Measurements from ENCODE around the gene PEDS1.
A peak's percentile ranks its signal among the peaks of the same experiment; 100 is the strongest.
"Not testable (repeated sequence)": the region's sequence is repeated elsewhere in the genome, so short reads cannot be mapped to it uniquely, and the experiment has no call there.

The PEDS1 gene

DNA sequence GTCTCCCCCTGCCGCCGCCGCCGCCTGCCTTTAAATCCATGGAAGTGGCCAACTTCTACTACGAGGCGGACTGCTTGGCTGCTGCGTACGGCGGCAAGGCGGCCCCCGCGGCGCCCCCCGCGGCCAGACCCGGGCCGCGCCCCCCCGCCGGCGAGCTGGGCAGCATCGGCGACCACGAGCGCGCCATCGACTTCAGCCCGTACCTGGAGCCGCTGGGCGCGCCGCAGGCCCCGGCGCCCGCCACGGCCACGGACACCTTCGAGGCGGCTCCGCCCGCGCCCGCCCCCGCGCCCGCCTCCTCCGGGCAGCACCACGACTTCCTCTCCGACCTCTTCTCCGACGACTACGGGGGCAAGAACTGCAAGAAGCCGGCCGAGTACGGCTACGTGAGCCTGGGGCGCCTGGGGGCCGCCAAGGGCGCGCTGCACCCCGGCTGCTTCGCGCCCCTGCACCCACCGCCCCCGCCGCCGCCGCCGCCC is 37.6 kb upstream of the PEDS1 start:
- no peak for DNase-seq

DNA sequence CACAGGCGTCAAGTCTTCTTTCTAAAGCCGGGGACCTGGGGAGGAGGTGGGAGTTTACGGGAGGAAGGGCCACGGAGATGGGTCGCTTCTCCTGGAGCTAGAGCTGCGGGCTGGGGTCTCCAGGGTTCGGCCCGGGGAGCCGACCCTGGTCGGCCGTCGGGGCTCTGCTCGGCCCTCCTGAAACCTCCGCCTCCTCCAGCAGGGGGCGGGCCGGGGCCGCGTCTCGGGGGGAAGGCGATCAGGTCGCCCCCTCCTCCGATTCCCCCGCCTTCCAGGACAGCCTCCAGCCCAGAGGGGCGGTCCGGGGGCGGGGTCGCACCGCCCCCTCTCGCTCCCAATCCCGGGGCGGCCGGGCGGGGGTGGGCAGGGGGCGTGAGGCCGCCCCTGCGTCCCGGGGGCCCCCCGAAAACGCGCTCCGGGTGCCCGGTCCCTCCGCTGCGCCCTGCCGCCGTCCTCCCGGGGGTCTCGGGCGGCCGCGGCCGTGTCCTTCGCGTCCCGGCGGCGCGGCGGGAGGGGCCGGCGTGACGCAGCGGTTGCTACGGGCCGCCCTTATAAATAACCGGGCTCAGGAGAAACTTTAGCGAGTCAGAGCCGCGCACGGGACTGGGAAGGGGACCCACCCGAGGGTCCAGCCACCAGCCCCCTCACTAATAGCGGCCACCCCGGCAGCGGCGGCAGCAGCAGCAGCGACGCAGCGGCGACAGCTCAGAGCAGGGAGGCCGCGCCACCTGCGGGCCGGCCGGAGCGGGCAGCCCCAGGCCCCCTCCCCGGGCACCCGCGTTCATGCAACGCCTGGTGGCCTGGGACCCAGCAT is 36.9 kb upstream of the PEDS1 start, which contains the start of gene CEBPB:
CEBPB (plus strand) TSS at position 580 of the 814 bp plus-strand sequence; CDS start at position 784, 204 bp downstream.
- peak; percentile 92 for DNase-seq

GRCh38 chr20:50189681-50190250 is 36.2 kb upstream of the PEDS1 start:
- no peak for DNase-seq

- DNase-seq: no peak
These were observed 35.6 kb upstream of the PEDS1 start for GRCh38 chr20:50188879-50189680.

DNA sequence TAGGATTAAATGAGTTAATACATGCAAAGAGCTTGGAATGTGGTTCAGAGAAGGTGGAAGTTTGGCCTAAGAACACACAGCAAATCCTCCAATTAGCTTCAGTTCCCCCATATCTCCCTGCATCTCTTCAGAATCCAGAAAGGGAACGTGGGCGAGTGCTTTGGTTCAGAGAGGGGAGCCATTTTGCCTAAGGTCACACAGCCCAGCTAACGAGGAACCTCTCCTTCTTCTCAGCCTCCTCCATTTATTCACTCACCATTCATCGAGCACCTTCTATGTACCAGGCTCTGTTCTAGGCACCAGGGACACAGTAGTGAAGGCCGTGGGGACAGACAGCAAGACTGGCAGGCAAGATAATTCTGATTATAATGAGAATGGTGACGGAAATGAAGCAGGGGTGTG is 34.8 kb upstream of the PEDS1 start:
- DNase-seq: no peak

- no peak for DNase-seq
These were observed 34.0 kb upstream of the PEDS1 start for GRCh38 chr20:50187403-50188051.

DNA sequence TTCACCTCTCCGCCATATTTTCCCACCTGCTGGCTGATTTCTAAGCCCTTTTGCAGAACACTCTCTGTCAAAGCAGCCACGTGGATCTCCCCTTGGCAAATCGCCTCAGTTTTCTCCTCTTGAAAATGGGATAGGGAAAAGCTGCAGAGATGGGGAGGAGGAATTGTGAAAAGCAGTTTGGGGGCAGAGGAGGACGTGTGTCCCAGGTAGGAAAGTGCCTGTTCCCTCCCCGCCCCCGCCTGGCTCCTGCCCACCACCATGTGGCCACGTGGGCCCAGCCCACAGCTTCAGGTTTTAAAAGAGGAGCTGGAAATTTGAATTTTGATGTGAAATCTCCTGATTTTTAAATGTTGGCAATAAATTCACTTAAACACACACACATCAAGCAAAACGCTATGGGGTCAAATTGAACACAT is 33.5 kb upstream of the PEDS1 start:
- DNase-seq: no peak

DNA sequence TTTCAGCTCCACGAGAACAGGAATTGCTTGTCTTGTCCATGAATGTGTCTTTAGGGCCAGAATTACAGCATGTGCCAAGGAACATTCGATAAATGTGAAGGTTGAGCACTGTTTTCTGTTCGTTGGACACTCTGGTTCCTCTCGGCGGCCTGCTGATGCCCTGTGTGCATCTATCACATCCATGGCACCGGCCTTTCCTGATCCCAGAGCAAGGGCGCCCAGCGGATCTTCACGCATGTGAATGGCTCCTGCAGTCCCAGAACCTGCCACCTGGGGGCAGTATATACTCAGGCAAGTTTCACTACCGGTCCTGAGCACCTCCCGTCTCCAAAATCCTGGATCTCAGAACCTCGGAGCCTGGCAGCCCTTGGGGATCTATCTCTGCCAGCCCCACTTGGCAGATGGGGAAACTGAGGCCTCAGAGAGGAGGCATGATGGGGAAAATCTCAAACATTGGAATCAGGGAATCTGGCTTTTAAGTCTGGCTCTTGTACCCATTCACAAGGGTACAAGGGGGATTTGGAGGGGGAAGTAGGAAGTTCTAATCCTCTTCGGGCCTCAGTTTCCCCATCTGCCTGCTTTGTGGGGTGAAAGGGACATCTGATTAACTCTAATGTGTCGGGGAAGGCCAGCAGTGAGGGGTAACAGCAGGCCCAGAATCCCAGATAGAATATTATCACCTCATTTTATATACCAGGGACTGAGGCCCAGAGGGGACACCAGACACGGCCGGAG is 32.8 kb upstream of the PEDS1 start:
- peak; percentile 66 for DNase-seq

DNA sequence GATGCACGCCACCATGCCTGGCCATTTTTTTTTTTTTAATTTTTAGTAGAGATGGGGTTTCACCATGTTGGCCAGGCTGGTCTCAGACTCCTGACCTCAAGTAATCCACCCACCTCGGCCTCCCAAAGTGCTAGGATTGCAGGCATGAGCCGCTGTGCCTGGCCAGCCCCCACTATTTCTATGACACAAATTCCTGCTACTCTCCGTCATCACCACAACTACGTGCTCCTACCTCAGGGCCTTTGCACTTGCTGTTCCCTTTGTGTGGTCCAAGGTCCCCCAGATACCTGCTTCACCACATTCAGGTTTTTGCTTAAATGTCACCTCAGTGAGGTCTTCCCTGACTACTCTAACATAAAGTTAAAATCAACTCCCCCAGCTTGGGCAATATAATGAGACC is 31.9 kb upstream of the PEDS1 start:
- no peak for DNase-seq

DNA sequence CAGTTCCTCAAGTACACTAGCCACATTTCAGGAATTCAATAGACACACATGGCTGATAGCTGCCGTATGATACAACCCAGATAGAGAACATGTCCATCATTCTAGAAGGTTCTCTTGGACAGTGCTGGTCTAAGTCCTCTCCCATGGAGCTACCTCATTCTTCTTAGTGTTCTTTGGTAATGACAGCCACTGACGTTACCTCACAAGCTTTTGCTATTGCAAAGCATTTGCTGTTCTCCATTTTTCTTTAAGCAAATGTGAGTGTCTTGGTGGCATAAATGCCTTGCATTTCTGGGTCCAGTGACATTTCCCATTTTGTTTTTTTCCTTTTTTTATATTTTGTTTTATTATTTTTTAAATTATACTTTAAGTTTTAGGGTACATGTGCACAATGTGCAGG is 28.8 kb upstream of the PEDS1 start:
- no peak for DNase-seq

- DNase-seq: no peak
These were observed 27.8 kb upstream of the PEDS1 start for GRCh38 chr20:50181344-50181743.

DNA sequence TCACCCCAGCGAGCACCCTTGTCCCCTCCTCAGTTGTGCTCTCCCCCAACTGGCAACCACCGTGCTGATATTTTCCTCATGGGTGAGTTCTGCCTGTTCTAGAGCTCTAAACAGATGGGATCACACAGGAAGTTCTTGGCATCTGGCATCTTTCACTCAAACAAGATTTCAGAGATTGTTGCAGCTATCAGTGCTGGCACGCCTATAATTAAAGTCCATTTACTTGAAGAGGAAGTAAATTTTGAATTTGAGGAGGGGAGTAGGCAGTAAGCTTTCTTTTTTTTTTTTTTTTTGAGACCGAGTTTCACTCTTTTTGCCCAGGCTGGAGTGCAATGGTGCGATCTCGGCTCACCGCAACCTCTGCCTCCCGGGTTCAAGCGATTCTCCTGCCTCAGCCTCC is 25.1 kb upstream of the PEDS1 start:
- not testable (repeated sequence) for DNase-seq

- no peak for DNase-seq
These were observed 22.7 kb upstream of the PEDS1 start for GRCh38 chr20:50175938-50176933.

- DNase-seq: no peak
These were observed 20.9 kb upstream of the PEDS1 start for GRCh38 chr20:50174456-50174855.

GRCh38 chr20:50172347-50173013 is 19.0 kb upstream of the PEDS1 start:
- DNase-seq: peak; percentile 78

DNA sequence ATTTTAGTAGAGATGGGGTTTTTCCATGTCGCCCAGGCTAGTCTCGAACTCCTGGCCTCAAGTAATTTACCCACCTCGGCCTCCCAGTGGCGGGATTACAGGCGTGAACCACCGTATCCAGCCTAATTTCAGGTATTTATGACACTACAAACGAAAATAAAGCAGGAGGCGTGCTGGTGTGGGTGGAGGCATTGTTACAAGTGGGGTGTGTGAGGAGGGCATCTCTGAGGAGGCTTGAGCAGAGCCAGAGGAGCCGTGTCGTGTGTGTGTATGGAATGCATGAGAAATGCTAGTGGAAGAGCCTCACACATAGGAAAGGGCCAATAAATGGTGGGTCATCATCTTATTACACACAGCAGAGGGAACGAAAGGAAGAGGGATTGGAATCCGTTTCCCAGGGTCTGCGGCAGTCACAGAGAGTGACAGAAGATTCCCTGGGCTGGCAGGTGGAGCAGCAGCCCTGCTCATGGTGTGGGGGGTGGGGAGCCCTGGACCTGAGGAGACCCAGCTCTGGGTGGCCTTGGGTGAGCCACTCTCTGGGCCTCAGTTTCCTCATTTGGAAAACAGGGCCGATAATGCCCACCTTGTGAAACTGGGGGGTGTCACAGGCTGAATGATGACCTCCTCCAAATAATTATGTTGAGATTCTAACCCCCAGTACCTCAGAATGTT is 17.2 kb upstream of the PEDS1 start:
- DNase-seq: no peak

DNA sequence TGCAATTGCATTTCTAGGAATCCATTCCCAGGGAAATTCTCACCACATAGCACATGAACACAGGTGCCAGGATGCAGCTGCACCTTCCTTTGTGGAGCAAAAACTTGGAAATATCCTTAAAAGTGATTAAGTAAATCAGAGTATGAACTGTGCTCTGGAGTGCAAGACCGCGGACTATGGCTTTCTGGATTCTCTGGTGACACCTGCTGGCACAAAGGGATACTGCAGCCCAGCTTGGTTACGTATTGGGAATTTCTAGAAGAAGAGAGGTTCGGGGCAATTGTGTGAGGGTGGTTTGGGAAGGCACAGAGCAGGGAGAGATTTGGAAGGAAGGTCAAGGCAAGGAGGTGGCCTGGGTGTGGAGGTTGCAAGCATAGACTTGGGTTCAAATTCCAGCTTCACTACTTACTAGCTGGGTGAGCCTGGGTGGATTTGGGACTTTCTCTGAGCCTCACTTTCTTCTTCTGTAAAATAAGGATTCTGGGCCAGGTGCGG is 15.9 kb upstream of the PEDS1 start:
- DNase-seq: no peak

DNA sequence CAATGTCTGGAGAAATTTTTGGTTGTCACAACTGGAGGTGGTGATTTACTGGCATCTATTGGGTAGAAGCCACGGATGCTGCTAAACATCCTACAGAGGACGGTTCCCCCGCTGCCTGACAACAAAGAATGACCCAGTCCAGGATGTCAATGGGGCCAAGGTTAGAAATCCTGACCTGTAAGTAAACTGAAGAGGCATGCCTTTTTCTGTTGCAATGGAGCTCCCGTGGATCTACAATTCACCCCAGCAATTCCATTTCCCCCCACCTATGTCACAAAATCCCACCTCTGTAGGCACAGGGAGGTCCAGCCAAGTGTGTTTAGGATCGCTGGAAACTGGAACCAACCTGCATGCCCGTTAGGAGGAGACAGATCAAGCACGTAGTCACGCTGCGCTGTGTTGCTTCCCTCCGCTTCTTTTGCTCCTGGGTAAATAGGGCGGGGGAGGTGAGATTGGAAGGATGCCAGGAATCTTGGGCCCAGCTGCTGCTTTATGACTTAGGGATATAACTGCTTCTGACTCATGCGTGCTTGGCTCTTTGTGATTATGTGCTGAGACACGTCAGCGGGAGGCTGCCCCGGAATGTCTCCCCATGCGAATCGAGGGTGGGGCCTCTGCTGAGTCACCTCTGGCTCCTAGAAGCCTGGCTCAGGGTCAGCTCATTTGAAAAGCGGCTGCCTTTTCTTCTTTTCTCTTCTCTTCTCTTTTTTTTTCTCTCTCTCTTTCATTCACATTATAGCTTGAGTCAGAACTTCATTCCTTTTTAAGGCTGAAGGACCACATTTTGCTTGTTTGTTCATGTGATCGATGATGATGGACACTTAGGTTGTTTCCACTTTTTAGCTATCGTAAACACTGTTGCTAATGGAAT is 12.4 kb upstream of the PEDS1 start:
- DNase-seq: peak; percentile 78
